Renal cortical epithelial cell (primary cell): ENCODE measurements around the gene PWWP2B. TPM values are rescaled to one million over a fixed set of nuclear protein-coding genes. Genes with fewer than 3 reads are reported as not detected.
"Not testable (repeated sequence)": the region's sequence is repeated elsewhere in the genome, so short reads cannot be mapped to it uniquely, and the experiment has no call there.

Source experiments
- DNase-seq: peaks from one replicate; pipeline ENCODE4 v3.0.0-alpha.2; 2011; ENCODE audit warnings: low read depth
- total RNA-seq: library from RNA; depleted of rRNA; stranded (reverse); fragments of >200 nt; gene quantifications from 2 replicates; pipeline ENCODE4 v1.2.3, GENCODE V29; 2014

PWWP2B gene
- total RNA-seq, 1 donor from 2014 or later: 11.1 TPM

- DNase-seq: peak; percentile 57
Observed at GRCh38 chr10:132363921-132364593, 32.9 kb upstream of the PWWP2B start.

- peak; percentile 43 for DNase-seq
Observed at GRCh38 chr10:132364594-132364970, 32.4 kb upstream of the PWWP2B start.

- no peak for DNase-seq
Observed at GRCh38 chr10:132365102-132365501, 31.9 kb upstream of the PWWP2B start.

- DNase-seq: no peak
Observed at GRCh38 chr10:132366006-132366405, 31.0 kb upstream of the PWWP2B start.

GRCh38 chr10:132366499-132366898, 30.5 kb upstream of the PWWP2B start:
- DNase-seq: no peak

DNA sequence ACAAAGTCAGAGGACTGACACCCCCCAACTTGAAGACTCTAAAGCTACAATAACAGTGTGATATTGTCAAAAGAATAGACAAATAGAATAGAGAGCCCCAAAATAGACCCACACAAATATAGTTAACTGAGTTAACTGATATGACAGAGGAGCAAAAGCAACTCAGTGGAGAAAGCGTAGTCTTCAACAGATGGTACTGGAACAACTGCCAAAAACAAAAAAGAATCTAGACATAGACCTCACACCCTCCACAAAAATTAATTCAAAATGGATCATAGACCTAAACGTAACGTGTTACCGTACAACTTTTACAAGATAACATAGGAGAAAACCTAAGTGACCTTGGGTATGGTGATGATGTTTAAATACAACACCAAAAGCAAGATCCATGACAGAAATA, 28.6 kb upstream of the PWWP2B start:
- no peak for DNase-seq

DNA sequence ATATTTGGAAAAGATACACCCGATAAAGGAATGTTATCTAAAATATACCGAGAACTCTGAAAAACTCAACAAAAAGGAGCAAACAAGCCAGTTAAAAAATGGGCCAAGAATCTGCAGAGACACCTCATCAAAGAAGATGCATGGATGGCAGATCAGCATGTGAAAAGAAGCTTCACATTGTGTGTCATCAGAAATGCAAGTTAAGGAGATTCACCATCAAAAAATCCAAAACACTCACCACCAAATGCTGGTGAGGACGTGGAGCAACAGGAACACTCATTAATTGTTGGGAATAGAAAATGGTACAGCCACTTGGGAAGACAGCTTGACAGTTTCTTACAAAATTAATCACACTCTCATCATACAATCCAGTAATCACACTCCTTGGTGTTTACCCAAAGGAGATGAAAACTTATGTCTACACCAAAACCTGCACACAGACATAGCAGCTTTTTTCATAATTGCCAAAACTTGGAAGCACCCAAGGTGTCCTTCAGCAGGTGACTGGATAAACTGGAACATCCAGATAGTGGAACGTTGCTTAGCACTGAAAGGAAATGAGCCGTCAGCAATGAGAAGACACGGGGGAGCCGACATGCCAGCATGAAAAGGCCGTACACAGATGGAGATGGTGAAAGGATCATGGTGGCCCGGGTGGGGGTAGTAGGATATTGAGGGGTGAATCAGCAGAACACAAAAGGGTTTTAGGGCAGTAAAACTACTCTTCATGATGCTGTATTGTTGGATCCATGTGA, 27.9 kb upstream of the PWWP2B start:
- no peak for DNase-seq

DNA sequence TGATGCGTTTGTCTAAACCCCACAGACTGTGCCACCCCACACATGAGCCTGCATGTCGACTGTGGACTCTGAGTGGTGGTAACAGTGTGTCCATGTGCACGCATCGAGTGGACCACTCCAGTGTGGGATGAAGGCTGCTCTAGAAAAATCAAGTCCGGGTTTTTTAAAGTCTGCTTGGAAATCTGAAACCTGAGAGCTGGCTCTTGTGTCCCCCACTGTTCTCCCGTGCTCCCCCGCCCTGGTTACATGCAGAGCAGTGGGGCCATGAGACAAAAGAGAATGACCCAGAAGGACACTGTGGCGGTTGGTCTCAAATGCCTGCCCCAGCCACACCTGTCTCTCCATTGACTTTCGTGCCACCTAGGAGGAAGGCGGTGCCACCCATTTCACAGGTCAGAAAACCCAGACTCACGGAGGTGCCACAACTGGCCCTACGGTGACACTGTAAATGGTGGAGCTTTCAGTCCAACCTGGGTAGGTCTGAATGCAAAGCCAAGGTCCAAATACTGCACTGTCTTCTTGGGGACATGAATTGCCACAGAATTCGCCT, 27.3 kb upstream of the PWWP2B start:
- no peak for DNase-seq

GRCh38 chr10:132370426-132371340, 26.3 kb upstream of the PWWP2B start:
- no peak for DNase-seq

DNA sequence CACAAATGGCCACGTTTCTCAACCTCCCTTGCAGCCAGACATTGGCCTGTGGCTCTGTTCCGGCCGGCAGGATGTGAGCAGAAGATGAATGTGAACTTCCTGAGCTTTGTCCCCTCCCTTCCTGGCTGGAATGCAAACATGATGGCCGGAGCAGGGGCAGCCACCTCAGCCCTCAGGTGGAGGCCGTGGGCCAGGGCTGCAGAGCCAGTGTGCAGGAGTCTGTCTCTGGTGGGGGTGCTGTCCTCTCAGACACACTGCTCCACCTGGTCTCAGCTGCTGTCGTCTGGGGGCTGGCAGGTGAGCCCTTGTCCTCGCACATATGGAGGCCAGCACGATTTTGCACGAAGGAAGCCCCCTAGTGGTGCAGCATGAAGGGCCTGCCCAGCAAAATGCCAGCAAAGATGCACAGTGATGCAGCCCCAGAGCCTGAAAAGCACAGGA, 25.3 kb upstream of the PWWP2B start:
- DNase-seq: no peak

DNA sequence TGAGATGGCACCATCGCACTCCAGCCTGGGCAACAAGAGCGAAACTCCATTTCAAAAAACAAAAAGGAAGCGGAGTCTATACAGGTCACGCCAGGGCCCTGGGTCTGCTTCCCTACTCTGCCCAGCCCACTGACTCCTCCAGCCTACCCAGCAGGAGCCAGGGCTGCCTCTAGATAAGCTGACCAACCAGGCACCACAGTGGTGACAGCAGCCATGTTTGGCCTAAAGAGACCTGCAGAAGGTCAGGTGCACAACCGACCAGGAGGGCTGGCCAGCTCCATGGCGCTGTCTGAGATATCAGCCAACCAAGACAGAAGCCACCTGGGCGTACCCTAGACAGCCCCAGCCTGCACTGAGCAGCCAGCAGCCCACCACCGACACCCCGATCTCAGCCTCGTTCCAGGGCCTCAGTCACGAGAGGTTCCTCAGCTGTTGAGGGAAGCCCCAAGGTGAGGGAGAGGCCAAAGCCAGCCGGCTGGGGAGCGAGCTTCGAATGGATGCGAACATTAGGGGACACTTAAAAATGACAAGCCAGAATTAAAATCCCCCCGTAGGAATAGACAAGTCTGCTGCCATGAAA, 24.4 kb upstream of the PWWP2B start:
- DNase-seq: no peak

- DNase-seq: no peak
Observed at GRCh38 chr10:132373241-132373955, 23.6 kb upstream of the PWWP2B start.

DNA sequence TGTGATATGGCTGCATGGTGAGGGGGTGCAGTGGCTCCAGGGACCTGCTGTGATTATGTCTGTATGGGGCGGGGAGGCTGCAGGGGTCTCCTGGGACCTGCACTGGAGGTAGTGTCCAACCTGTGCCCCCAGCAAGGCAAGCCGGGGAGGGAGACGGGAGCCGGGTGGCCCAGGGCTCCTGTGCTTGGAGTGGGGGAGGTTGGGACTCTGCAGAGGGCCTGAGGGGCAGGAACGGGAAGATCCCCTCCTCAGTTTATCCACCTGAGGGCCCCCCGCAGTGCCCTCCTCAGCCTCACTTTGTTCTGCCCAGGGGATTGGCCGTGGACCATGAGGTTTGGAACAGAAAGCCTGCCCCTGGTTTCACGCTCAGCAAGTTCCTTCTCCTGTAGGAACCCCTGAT, 22.8 kb upstream of the PWWP2B start:
- no peak for DNase-seq

DNA sequence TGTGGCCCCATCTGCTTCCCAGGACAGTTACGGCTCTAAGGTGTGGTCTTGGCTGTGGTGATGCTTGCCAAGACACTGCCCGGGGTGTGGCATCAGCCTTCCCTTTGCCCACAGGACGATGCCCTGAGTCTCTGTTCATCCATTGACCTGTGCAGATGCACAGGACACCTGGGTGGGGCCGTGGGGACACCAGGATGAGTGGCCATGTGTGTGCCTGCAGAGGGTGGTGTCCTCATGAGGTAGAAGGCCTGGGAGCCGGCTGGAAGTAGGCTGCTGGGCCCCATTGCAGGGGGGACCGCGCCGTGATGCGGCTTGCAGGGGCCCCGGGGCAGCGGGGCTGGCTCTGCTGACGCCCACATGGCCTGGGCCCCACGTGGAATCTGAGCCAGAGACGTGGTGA, 22.4 kb upstream of the PWWP2B start:
- DNase-seq: no peak

GRCh38 chr10:132375116-132375794, 21.7 kb upstream of the PWWP2B start:
- DNase-seq: no peak

DNA sequence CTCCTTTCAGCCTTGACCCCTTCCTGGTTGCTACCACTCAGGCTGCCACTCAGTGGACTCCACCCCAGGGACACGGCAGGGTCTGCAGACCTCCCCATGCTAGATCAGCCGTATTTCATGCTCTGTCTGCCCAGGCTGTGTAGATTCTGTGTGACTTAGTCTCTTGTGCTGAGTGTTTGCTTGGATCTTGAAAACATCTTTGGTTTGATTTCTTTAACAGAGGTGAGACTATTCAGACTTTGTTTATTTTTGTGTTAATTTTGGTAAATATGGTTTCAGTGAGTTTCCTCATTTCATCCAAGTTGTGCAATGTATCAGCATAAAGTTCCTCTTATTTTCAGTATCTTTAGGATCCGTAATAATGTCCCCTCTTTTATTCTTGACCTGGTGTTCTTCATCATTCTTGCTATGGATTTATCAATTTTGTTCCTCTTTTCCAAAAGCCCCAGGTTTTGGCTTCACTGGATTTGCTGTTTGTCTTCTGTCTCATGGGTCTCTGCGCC, 21.2 kb upstream of the PWWP2B start:
- DNase-seq: no peak

- peak; percentile 73 for DNase-seq
Observed at GRCh38 chr10:132376394-132376851, 20.6 kb upstream of the PWWP2B start.

GRCh38 chr10:132377326-132377725, 19.7 kb upstream of the PWWP2B start:
- DNase-seq: no peak

- not testable (repeated sequence) for DNase-seq
Observed at GRCh38 chr10:132379026-132379425, 18.0 kb upstream of the PWWP2B start.

GRCh38 chr10:132380986-132381385, 16.0 kb upstream of the PWWP2B start:
- DNase-seq: not testable (repeated sequence)
